PC-9 (cell line): ENCODE results near the gene TGM2. TPM values are rescaled to one million over a fixed set of nuclear protein-coding genes. Genes with fewer than 3 reads are reported as not detected.

Source experiments
- BruUV-seq: library from RNA; stranded (reverse); fragments of 400-500 nt; replicated peaks from 2 replicates; lab custom pipeline; 2021; lab: Mats Ljungman, UMichigan
- CTCF ChIA-PET: fragments of 300-600 bp; sonication (Branson Sonifier 250); formaldehyde crosslinking; loops from one replicate; lab custom pipeline; 2022; ENCODE audit warnings: antibody characterized with exemption; lab: Charles Lee
- POLR2A ChIA-PET: fragments of 300-600 bp; sonication (Branson Sonifier 250); formaldehyde crosslinking; loops from one replicate; lab custom pipeline; 2022; ENCODE audit warnings: antibody characterized with exemption; ENCODE audit not compliant: unreplicated experiment; lab: Charles Lee
- DNase-seq, 2 experiments: peaks; one replicate each; pipeline versions ENCODE4 v3.0.0 to v3.0.0-alpha.2; 2015 to 2022; ENCODE audit warnings: mixed read lengths in 1 of 2
- H2AFZ ChIP-seq: fragments of 200-600 bp; sonication (generic); 2 replicates; pipeline ENCODE4 v1.8.1; 2017; ENCODE audit warnings: antibody characterized with exemption
- H3F3A ChIP-seq: fragments of 200-600 bp; sonication (generic); 2 replicates; pipeline ENCODE4 v1.8.1; 2017; ENCODE audit warnings: antibody characterized with exemption, mild to moderate bottlenecking, low read depth; ENCODE audit not compliant: insufficient read depth
- H3K27ac ChIP-seq: fragments of 200-600 bp; sonication (generic); 2 replicates; pipeline ENCODE4 v1.6.1; 2016; ENCODE audit warnings: mixed run types
- H3K27me3 ChIP-seq: fragments of 200-600 bp; sonication (generic); 2 replicates; pipeline ENCODE4 v1.6.1; 2016; ENCODE audit warnings: low read depth, mixed run types; ENCODE audit not compliant: insufficient read depth
- H3K36me3 ChIP-seq: fragments of 200-600 bp; sonication (generic); 2 replicates; pipeline ENCODE4 v1.6.1; 2016; ENCODE audit warnings: low read depth, mixed run types
- H3K4me1 ChIP-seq: fragments of 200-600 bp; sonication (generic); replicated peaks from 2 replicates; pipeline ENCODE4 v1.6.1; 2016; ENCODE audit warnings: mixed run types; ENCODE audit not compliant: insufficient read depth
- H3K4me2 ChIP-seq: fragments of 200-600 bp; sonication (generic); 2 replicates; pipeline ENCODE4 v1.6.1; 2017; ENCODE audit warnings: mixed run types
- H3K4me3 ChIP-seq: fragments of 200-600 bp; sonication (generic); 2 replicates; pipeline ENCODE4 v1.6.1; 2016; ENCODE audit warnings: mixed run types
- H3K79me2 ChIP-seq: fragments of 200-600 bp; sonication (generic); 2 replicates; pipeline ENCODE4 v1.6.1; 2017; ENCODE audit warnings: low read depth, mixed run types
- H3K9me2 ChIP-seq: fragments of 200-600 bp; sonication (generic); 2 replicates; pipeline ENCODE4 v1.8.1; 2017; ENCODE audit warnings: mild to moderate bottlenecking; ENCODE audit not compliant: insufficient read depth
- H3K9me3 ChIP-seq: fragments of 200-600 bp; sonication (generic); 2 replicates; pipeline ENCODE4 v1.8.1; 2016; ENCODE audit warnings: low read depth; ENCODE audit not compliant: insufficient read depth
- H4K20me1 ChIP-seq: fragments of 200-600 bp; sonication (generic); 2 replicates; pipeline ENCODE4 v1.8.1; 2017; ENCODE audit not compliant: insufficient read depth
- CTCF ChIP-seq: fragments of 200-600 bp; sonication (generic); conservative IDR thresholded peaks from 2 replicates; pipeline ENCODE4 v1.6.1; 2017; ENCODE audit warnings: mixed run types, antibody characterized with exemption, mild to moderate bottlenecking, moderate library complexity
- EZH2 ChIP-seq: fragments of 200-600 bp; sonication (generic); IDR thresholded peaks from 2 replicates; pipeline ENCODE4 v1.8.0; 2017; ENCODE audit warnings: antibody characterized with exemption, low read depth
- intact Hi-C: fragments of 100-400 bp; cut with micrococcal nuclease; formaldehyde crosslinking; loops from one replicate; pipeline ENCODE4 v1.10.0; 2022; ENCODE audit not compliant: unreplicated experiment
- total RNA-seq: library from RNA; stranded (reverse); gene quantifications from 2 replicates; pipeline ENCODE4 v1.2.3, GENCODE V29; 2021

TGM2 gene
- total RNA-seq, 1 experiment from 2014 or later: 333 TPM

DNA sequence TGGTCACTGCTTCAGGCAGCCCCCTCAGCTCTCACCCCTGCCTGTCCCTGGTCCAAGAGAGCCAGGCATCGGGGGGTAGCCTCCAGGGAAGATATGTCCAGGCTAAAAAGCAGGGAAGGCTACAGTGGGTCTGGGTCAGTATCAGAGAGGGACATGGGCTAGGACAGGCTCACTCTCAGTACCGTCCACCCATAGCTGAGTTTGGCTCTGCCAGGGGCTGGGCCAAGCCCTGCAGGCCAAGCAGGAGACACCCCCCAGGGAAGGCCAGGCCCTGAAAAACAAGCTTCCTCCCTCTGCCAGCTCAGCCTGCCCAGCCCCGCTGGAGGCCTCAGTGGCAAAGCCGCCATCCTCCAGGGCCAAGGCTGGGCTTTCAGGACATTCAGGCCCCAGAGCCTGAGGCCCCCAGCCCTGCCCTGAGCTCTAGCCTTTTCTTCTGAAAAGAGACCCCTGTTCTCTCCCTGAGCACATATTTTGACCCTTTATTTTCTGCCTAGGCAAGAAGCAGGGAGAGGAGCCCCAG, 28.6 kb upstream of the TGM2 start:
- DNase-seq: no peak
- CTCF ChIA-PET: no interaction called here

GRCh38 chr20:38192323-38192885, 27.3 kb upstream of the TGM2 start:
- TF ChIP-seq EZH2: no peak
- TF ChIP-seq CTCF: no peak
- intact Hi-C loops: no loop called here
- H3F3A ChIP-seq: peaks cover 31% of the 10 kb centered on the region
- BruUV-seq: no TSS peak
- peaks cover 50% of the 10 kb centered on the region for H3K4me1 ChIP-seq
- ChIA-PET CTCF (no interaction called here), POLR2A (no interaction called here)
- H3K4me3 ChIP-seq: no peak overlapping the region
- H3K9me3 ChIP-seq: no peaks in the 10 kb centered on the region
- no peak overlapping the region for H3K27ac ChIP-seq
- no peaks in the 10 kb centered on the region for H3K79me2 ChIP-seq
- H2AFZ ChIP-seq: no peak overlapping the region
- no peaks in the 10 kb centered on the region for H4K20me1 ChIP-seq
- H3K4me2 ChIP-seq: 0 out of 2 replicates have a peak overlapping the region, but pooled peaks have one; percentile 9
- no peaks in the 10 kb centered on the region for H3K9me2 ChIP-seq
- no peak for DNase-seq
- no peaks in the 10 kb centered on the region for H3K36me3 ChIP-seq
- H3K27me3 ChIP-seq: no peaks in the 10 kb centered on the region

More for the DNA sequence above, 28.6 kb upstream of the TGM2 start:
- Histone ChIP-seq H3F3A (peaks cover 42% of the 10 kb centered on the region), H3K36me3 (no peaks in the 10 kb centered on the region), H3K27me3 (no peaks in the 10 kb centered on the region), H3K9me2 (no peaks in the 10 kb centered on the region), H3K4me2 (no peak overlapping the region), H3K27ac (no peak overlapping the region), H4K20me1 (no peaks in the 10 kb centered on the region), H2AFZ (no peak overlapping the region), H3K79me2 (no peaks in the 10 kb centered on the region), H3K9me3 (no peaks in the 10 kb centered on the region), H3K4me3 (no peak overlapping the region), H3K4me1 (peaks cover 55% of the 10 kb centered on the region)
- POLR2A ChIA-PET: interaction anchor here (0.6 to 0.7 kb wide), 2 partner anchors 26 to 270 kb away, joined by 3 to 16 read pairs; no protein-coding TSS in a partner anchor
- BruUV-seq: no TSS peak
- TF ChIP-seq EZH2 (no peak), CTCF (no peak)
- intact Hi-C loops: no loop called here

DNA sequence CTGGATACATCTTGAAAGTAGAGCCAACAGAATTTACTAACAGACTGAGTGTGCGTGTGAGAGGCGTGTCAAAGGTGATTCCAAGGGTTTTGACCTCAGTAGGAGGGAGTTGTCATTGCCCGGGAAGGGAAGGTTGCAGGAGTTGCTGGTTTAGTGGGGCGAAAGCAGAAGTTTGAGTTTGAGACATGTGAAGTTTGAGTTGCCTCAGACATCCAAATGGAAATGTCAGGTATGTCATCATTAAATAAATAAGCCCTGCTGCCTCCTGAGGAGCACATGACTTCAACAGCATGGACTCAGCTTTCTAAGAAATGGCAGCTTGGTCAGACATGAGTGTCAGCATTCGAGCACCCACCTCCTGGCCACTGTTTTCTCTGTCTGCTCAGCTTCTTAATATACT, 26.6 kb upstream of the TGM2 start:
- DNase-seq: peak in 1 of 2 experiments; percentile 38
- no peak for TF ChIP-seq EZH2
- no peak for TF ChIP-seq CTCF
- H3K36me3 ChIP-seq: no peaks in the 10 kb centered on the region
- H3K9me2 ChIP-seq: no peaks in the 10 kb centered on the region
- no peak overlapping the region for H3K27ac ChIP-seq
- H3K4me1 ChIP-seq: peaks cover 48% of the 10 kb centered on the region
- ChIA-PET POLR2A (no interaction called here), CTCF (no interaction called here)
- no peaks in the 10 kb centered on the region for H3K79me2 ChIP-seq
- no TSS peak for BruUV-seq
- H4K20me1 ChIP-seq: no peaks in the 10 kb centered on the region
- no peaks in the 10 kb centered on the region for H3K27me3 ChIP-seq
- H3K9me3 ChIP-seq: no peaks in the 10 kb centered on the region
- H3K4me2 ChIP-seq: 0 out of 2 replicates have a peak overlapping the region, but pooled peaks have one; percentile 9
- H3K4me3 ChIP-seq: no peak overlapping the region
- H2AFZ ChIP-seq: no peak overlapping the region
- intact Hi-C loops: no loop called here
- peaks cover 28% of the 10 kb centered on the region for H3F3A ChIP-seq
